H1 (cell line): ENCODE results near the gene APOM. TPM values are rescaled to one million over a fixed set of nuclear protein-coding genes. Genes with fewer than 3 reads are reported as not detected.
A peak's percentile ranks its signal among the peaks of the same experiment; 100 is the strongest.

Experiments
- CTCF ChIA-PET: fragments of 300-600 bp; sonication (Branson Sonifier 250); formaldehyde crosslinking; loops from one replicate; lab custom pipeline; 2021; ENCODE audit not compliant: partially characterized antibody; lab: Charles Lee
- POLR2A ChIA-PET: fragments of 300-600 bp; sonication (Branson Sonifier 250); formaldehyde crosslinking; loops from one replicate; lab custom pipeline; 2021; ENCODE audit warnings: inconsistent platforms; ENCODE audit not compliant: partially characterized antibody; lab: Charles Lee
- DNase-seq, 2 experiments: peaks; one replicate each; pipeline versions ENCODE4 v3.0.0 to v3.0.0-alpha.2; 2010 to 2022; ENCODE audit warnings: low spot score in 2 of 2, low read depth in 1 of 2, mixed read lengths in 1 of 2
- FAIRE-seq: peaks from 2 replicates; lab custom pipeline; 2011; peaks lifted over from hg19 to GRCh38; lab: Jason Lieb, UNC
- H2AFZ ChIP-seq: 2 replicates; pipeline ENCODE4 v1.8.1; 2012; ENCODE audit warnings: low read length, inconsistent platforms
- H2AK5ac ChIP-seq: 2 replicates; pipeline ENCODE4 v1.6.1; 2013; ENCODE audit warnings: low read depth, low read length
- H2BK120ac ChIP-seq: replicated peaks from 2 replicates; pipeline ENCODE3; 2013; ENCODE audit warnings: low read depth, low read length, inconsistent platforms
- H2BK12ac ChIP-seq: 2 replicates; pipeline ENCODE4 v1.6.1; 2013; ENCODE audit warnings: low read depth, low read length
- H2BK15ac ChIP-seq: 2 replicates; pipeline ENCODE4 v1.6.1; 2013; ENCODE audit warnings: low read length
- H2BK20ac ChIP-seq: 2 replicates; pipeline ENCODE4 v1.6.1; 2013; ENCODE audit warnings: low read length
- H2BK5ac ChIP-seq: 2 replicates; pipeline ENCODE4 v1.6.1; 2013; ENCODE audit warnings: low read depth, low read length
- H3K14ac ChIP-seq: 2 replicates; pipeline ENCODE4 v1.6.1; 2013; ENCODE audit warnings: inconsistent platforms; ENCODE audit not compliant: insufficient read length
- H3K18ac ChIP-seq: 2 replicates; pipeline ENCODE4 v1.6.1; 2013; ENCODE audit warnings: low read length; ENCODE audit errors: extremely low read depth
- H3K23ac ChIP-seq: 2 replicates; pipeline ENCODE4 v1.6.1; 2013; ENCODE audit warnings: inconsistent platforms; ENCODE audit not compliant: insufficient read length
- H3K23me2 ChIP-seq: 2 replicates; pipeline ENCODE4 v1.6.1; 2013; ENCODE audit warnings: low read depth, low read length
- H3K27ac ChIP-seq: 2 replicates; pipeline ENCODE4 v1.6.1; 2011; ENCODE audit warnings: low read depth, low read length, inconsistent platforms
- H3K27me3 ChIP-seq, 4 experiments: replicated peaks in 1 of 4; 1 replicate in 1 of 4; 2 replicates in 3 of 4; pipeline versions ENCODE4 v1.6.1 to v1.8.1; 2011 to 2013; ENCODE audit warnings: low read length in 3 of 4, mild to moderate bottlenecking in 3 of 4, inconsistent platforms in 2 of 4, mixed read lengths in 2 of 4, moderate library complexity in 1 of 4; ENCODE audit not compliant: control insufficient read depth in 3 of 4, insufficient read depth in 3 of 4; ENCODE audit errors: extremely low read depth in 1 of 4
- H3K36me3 ChIP-seq, 4 experiments: 2 replicates each; pipeline versions ENCODE4 v1.6.1 to v1.8.1; 2011 to 2013; ENCODE audit warnings: mild to moderate bottlenecking in 4 of 4, low read length in 3 of 4, moderate library complexity in 2 of 4, control low read depth in 1 of 4, inconsistent platforms in 1 of 4; ENCODE audit not compliant: insufficient read depth in 4 of 4, control insufficient read depth in 2 of 4
- H3K4ac ChIP-seq: replicated peaks from 2 replicates; pipeline ENCODE3; 2013; ENCODE audit warnings: low read length, low read depth, mixed read lengths, inconsistent platforms; ENCODE audit not compliant: insufficient read length
- H3K4me1 ChIP-seq, 4 experiments: replicated peaks in 1 of 4; 1 replicate in 1 of 4; 2 replicates in 3 of 4; pipeline versions ENCODE4 v1.6.1 to v1.8.1; 2011 to 2013; ENCODE audit warnings: low read length in 3 of 4, inconsistent platforms in 2 of 4, mixed read lengths in 1 of 4; ENCODE audit not compliant: insufficient read depth in 4 of 4, control insufficient read depth in 3 of 4
- H3K4me2 ChIP-seq, 2 experiments: 2 replicates each; pipeline versions ENCODE4 v1.6.1 to v1.8.1; 2011 to 2013; ENCODE audit warnings: low read depth in 2 of 2, low read length in 2 of 2, control low read depth in 1 of 2, inconsistent platforms in 1 of 2, mild to moderate bottlenecking in 1 of 2; ENCODE audit not compliant: insufficient read depth in 1 of 2
- H3K4me3 ChIP-seq, 4 experiments: fragments of 200-600, 300-600 bp in 1 of 4; sonication (generic), shearing (Covaris generic), sonication (Bioruptor Twin) in 1 of 4; 2 replicates each; pipeline versions ENCODE4 v1.5.1 to v1.8.1; 2011 to 2016; ENCODE audit warnings: low read length in 4 of 4, low read depth in 3 of 4, control low read depth in 2 of 4, inconsistent platforms in 2 of 4, mild to moderate bottlenecking in 2 of 4, mixed read lengths in 1 of 4, moderate library complexity in 1 of 4; ENCODE audit not compliant: insufficient read depth in 2 of 4; ENCODE audit errors: extremely low read depth in 1 of 4
- H3K56ac ChIP-seq: replicated peaks from 2 replicates; pipeline ENCODE3; 2013; ENCODE audit warnings: low read depth, mild to moderate bottlenecking, mixed read lengths, low read length, inconsistent platforms; ENCODE audit not compliant: insufficient read length
- H3K79me1 ChIP-seq: 2 replicates; pipeline ENCODE4 v1.6.1; 2013; ENCODE audit warnings: low read depth, low read length, control low read depth
- H3K79me2 ChIP-seq, 2 experiments: 2 replicates each; pipeline versions ENCODE4 v1.6.1 to v1.8.1; 2012 to 2013; ENCODE audit warnings: low read length in 2 of 2, mild to moderate bottlenecking in 2 of 2, inconsistent platforms in 1 of 2; ENCODE audit not compliant: insufficient read depth in 2 of 2, control insufficient read depth in 1 of 2
- H3K9ac ChIP-seq, 4 experiments: replicated peaks in 1 of 4; 1 replicate in 1 of 4; 2 replicates in 3 of 4; pipeline versions ENCODE4 v1.6.1 to v1.8.1; 2011 to 2013; ENCODE audit warnings: low read depth in 3 of 4, low read length in 3 of 4, control low read depth in 2 of 4, mild to moderate bottlenecking in 2 of 4, moderate library complexity in 2 of 4, inconsistent platforms in 1 of 4; ENCODE audit errors: extremely low read depth in 1 of 4
- H3K9me3 ChIP-seq, 2 experiments: 2 replicates each; pipeline versions ENCODE4 v1.6.1 to v1.8.1; 2012 to 2013; ENCODE audit warnings: mild to moderate bottlenecking in 2 of 2, moderate library complexity in 2 of 2, control low read depth in 1 of 2, inconsistent platforms in 1 of 2, low read depth in 1 of 2, low read length in 1 of 2, mixed read lengths in 1 of 2; ENCODE audit not compliant: insufficient read depth in 2 of 2
- H4K20me1 ChIP-seq, 2 experiments: replicated peaks in 1 of 2; 2 replicates each; pipeline versions ENCODE3 to v1.8.1; 2011 to 2013; ENCODE audit warnings: inconsistent platforms in 2 of 2, low read length in 2 of 2, mild to moderate bottlenecking in 1 of 2; ENCODE audit not compliant: insufficient read depth in 2 of 2, control insufficient read depth in 1 of 2
- H4K5ac ChIP-seq: 2 replicates; pipeline ENCODE4 v1.6.1; 2013; ENCODE audit warnings: low read length, low read depth, mixed read lengths, inconsistent platforms; ENCODE audit not compliant: insufficient read length
- H4K8ac ChIP-seq: 2 replicates; pipeline ENCODE4 v1.8.0; 2013; ENCODE audit warnings: mild to moderate bottlenecking, moderate library complexity, low read length, inconsistent platforms; ENCODE audit not compliant: insufficient read depth; ENCODE audit errors: extremely low read depth
- H4K91ac ChIP-seq: replicated peaks from 2 replicates; pipeline ENCODE3; 2013; ENCODE audit warnings: low read length, mixed read lengths, inconsistent platforms; ENCODE audit not compliant: insufficient read length
- EZH2 ChIP-seq: fragments of 200-600 bp; sonication (generic); IDR thresholded peaks from 2 replicates; pipeline ENCODE4 v1.7.1; 2012; ENCODE audit warnings: low read depth, mild to moderate bottlenecking, moderate library complexity, low read length, inconsistent platforms; ENCODE audit not compliant: severe bottlenecking
- POLR2A ChIP-seq, 2 experiments: IDR thresholded peaks; 1 replicate in 1 of 2; 2 replicates in 1 of 2; pipeline ENCODE4 v1.6.1; 2011; ENCODE audit warnings: low read depth in 2 of 2, low read length in 2 of 2, mild to moderate bottlenecking in 2 of 2; ENCODE audit errors: control extremely low read depth in 1 of 2
- WGBS, 2 experiments: shearing (Covaris generic) in 1 of 2; methylation state at CpG; one replicate each; pipeline versions ENCODE4 v1.1.6 to v1.1.7; 2013 to 2015; ENCODE audit warnings: low lambda C conversion rate in 2 of 2, mixed read lengths in 2 of 2, inconsistent platforms in 1 of 2, low coverage in 1 of 2, missing lambda C conversion rate in 1 of 2; ENCODE audit not compliant: insufficient replicate concordance in 2 of 2, insufficient coverage in 1 of 2, insufficient read length in 1 of 2; ENCODE audit errors: extremely low coverage in 1 of 2, missing lambda C conversion rate in 1 of 2; 5-methylcytosine and 5-hydroxymethylcytosine counted together
- polyA plus RNA-seq, 7 experiments: library from polyadenylated mRNA; depleted of rRNA in 3 of 7; stranded (reverse) in 5 of 7; unstranded in 2 of 7; fragments of >200 nt in 5 of 7; fragments of 200-250 nt in 2 of 7; gene quantifications; 1 replicate in 5 of 7; 2 replicates in 1 of 7; 4 replicates in 1 of 7; pipeline versions ENCODE4 v1.2.1 to v1.2.3, GENCODE V29; 2011 to 2013; ENCODE audit warnings: missing spikeins in 2 of 7, mixed read lengths in 2 of 7
- total RNA-seq: library from RNA; stranded (reverse); fragmentation: NEBNext Ultra II Directional; extraction: Animal tissue kit (Norgen Biotek cat#: 25700); gene quantifications from 2 replicates; pipeline ENCODE4 v1.2.1, GENCODE V29; 2021

APOM gene
- total and polyA plus RNA-seq, 2 of the 8 experiments (the other 6 are each of a cell fraction or from before 2014, with no cell fraction given), result 3.4 to 12.0 TPM

DNA sequence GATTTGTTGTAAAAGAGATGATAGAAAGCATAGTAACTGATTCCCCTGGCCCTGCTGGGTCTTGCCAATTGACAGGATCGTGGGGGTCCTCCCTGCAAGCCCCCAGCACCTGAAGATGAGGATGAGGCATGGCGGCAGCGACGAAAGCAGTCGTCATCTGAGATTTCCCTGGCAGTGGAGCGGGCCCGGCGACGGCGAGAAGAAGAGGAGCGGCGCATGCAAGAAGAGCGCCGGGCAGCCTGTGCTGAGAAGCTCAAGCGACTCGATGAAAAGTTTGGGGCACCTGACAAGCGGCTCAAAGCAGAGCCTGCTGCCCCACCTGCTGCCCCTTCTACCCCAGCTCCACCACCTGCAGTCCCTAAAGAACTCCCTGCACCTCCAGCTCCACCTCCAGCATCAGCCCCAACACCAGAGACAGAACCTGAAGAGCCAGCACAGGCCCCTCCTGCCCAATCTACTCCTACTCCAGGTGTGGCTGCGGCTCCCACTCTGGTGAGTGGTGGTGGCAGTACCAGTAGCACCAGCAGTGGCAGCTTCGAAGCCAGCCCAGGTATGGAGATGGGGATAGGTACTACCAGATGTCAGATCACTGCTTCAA lies 27.9 kb upstream of the APOM start:
- H3K56ac ChIP-seq, result no peak overlapping the region
- H4K8ac ChIP-seq, result peak overlapping the region; percentile 8
- TF ChIP-seq POLR2A (IDR thresholded peaks at IDR 0.05; ENCODE audit: control extremely low read depth in 1 of 2, low read depth in 2 of 2, low read length in 2 of 2), result 0 out of 3 replicates have a peak, but pooled peaks of 1 of the 2 experiments have one; percentile 21
- no peak for TF ChIP-seq EZH2
- no peak overlapping the region for H3K4ac ChIP-seq
- H3K36me3 ChIP-seq, result peaks cover 82 to 100% (median 95%) of the 10 kb centered on the region in 4 experiments
- peaks cover 8 to 28% of the 10 kb centered on the region in 2 experiments for H3K79me2 ChIP-seq
- 96% methylated on average over 19 of the region's 19 CpGs; no CpG with 5 or more reads in 1 of the 2 experiments for WGBS, 2 experiments
- peaks cover 21% of the 10 kb centered on the region; the same call in 1 of the 2 replicates for H3K79me1 ChIP-seq
- peaks cover 12 to 26% of the 10 kb centered on the region in 2 experiments for H4K20me1 ChIP-seq
- no peak overlapping the region for H2BK20ac ChIP-seq
- H2BK120ac ChIP-seq, result no peak overlapping the region
- FAIRE-seq (no peak), DNase-seq (no peak)
- H3K4me2 ChIP-seq, result no peak overlapping the region
- H4K5ac ChIP-seq, result no peak overlapping the region
- no peaks in the 10 kb centered on the region for H3K4me1 ChIP-seq
- no peak overlapping the region for H3K23ac ChIP-seq
- H2AFZ ChIP-seq, result no peak overlapping the region
- no peak overlapping the region for H3K27ac ChIP-seq
- no peaks in the 10 kb centered on the region for H3K9me3 ChIP-seq
- no peak overlapping the region for H2BK15ac ChIP-seq
- ChIA-PET CTCF (interaction anchor here (0.8 to 3.2 kb wide), 6 partner anchors 10 to 77 kb away, joined by 3 to 10 read pairs (median 4); partner anchors contain the start of gene LST1), POLR2A (interaction anchor here (0.7 to 34.9 kb wide), 11 partner anchors 10 to 268 kb away, joined by 3 to 883 read pairs (median 4); partner anchors contain the start of genes AIF1, APOM, BAG6 and C6orf47)
- H3K14ac ChIP-seq, result no peak overlapping the region
- no peak overlapping the region for H2AK5ac ChIP-seq
- no peaks in the 10 kb centered on the region for H3K27me3 ChIP-seq
- H3K23me2 ChIP-seq, result no peaks in the 10 kb centered on the region
- H2BK5ac ChIP-seq, result no peak overlapping the region
- H2BK12ac ChIP-seq, result no peak overlapping the region
- no peak overlapping the region for H3K9ac ChIP-seq
- no peak overlapping the region for H4K91ac ChIP-seq
- no peak overlapping the region for H3K4me3 ChIP-seq
- H3K18ac ChIP-seq, result no peak overlapping the region
